Epithelial cell of proximal tubule (primary cell): ENCODE measurements around the gene KLK14. TPM values are rescaled to one million over a fixed set of nuclear protein-coding genes. Genes with fewer than 3 reads are reported as not detected.

Experiments used
- DNase-seq: peaks from one replicate; pipeline ENCODE4 v3.0.0-alpha.2; 2011; ENCODE audit warnings: low read depth
- H3K4me3 ChIP-seq: 2 replicates; pipeline ENCODE4 v1.5.1; 2011; ENCODE audit warnings: low read depth, mild to moderate bottlenecking, low read length
- CTCF ChIP-seq: conservative IDR thresholded peaks from 2 replicates; pipeline ENCODE4 v1.5.1; 2012; ENCODE audit warnings: low read depth, mild to moderate bottlenecking, low read length
- total RNA-seq: library from RNA; depleted of rRNA; stranded (reverse); fragments of >200 nt; gene quantifications from 2 replicates; pipeline ENCODE4 v1.2.3, GENCODE V29; 2015

Gene KLK14
- 0.17 TPM in 1 of 2 replicates, not detected in the other for total RNA-seq

GRCh38 chr19:51082611-51083010 is at the start of gene KLK14:
Gene KLK14, minus strand, starts transcription at chr19:51082887. Its CDS starts 273 bp downstream, at chr19:51082614.
- no peak for TF ChIP-seq CTCF
- no peak within 1 kb of the TSS for H3K4me3 ChIP-seq
- no peak for DNase-seq

GRCh38 chr19:51131780-51132680 is 49.3 kb upstream of the KLK14 start:
- DNase-seq: no peak
- no peak overlapping the region for H3K4me3 ChIP-seq

GRCh38 chr19:51129716-51130115 is 47.0 kb upstream of the KLK14 start:
- H3K4me3 ChIP-seq: no peak overlapping the region
- no peak for TF ChIP-seq CTCF

More at GRCh38 chr19:51131780-51132680, 49.3 kb upstream of the KLK14 start:
- TF ChIP-seq CTCF: no peak

GRCh38 chr19:51128227-51128626 is 45.5 kb upstream of the KLK14 start:
- no peak for TF ChIP-seq CTCF
- no peak for DNase-seq
- no peak overlapping the region for H3K4me3 ChIP-seq

More at GRCh38 chr19:51129716-51130115, 47.0 kb upstream of the KLK14 start:
- DNase-seq: no peak

GRCh38 chr19:51127755-51128154 is 45.1 kb upstream of the KLK14 start:
- no peak overlapping the region for H3K4me3 ChIP-seq
- no peak for TF ChIP-seq CTCF
- no peak for DNase-seq

- DNase-seq: no peak
- H3K4me3 ChIP-seq: no peak overlapping the region
- TF ChIP-seq CTCF: no peak
Measured at GRCh38 chr19:51127032-51127431, 44.3 kb upstream of the KLK14 start.
